Neural cell (in vitro differentiated cells): ENCODE measurements around the gene TBL1X.

Source experiments
- EP300 ChIP-seq: fragments of 450-650 bp; conservative IDR thresholded peaks from 2 replicates; pipeline ENCODE4 v1.6.1; 2014; ENCODE audit warnings: antibody characterized with exemption, mild to moderate bottlenecking, moderate library complexity; ENCODE audit not compliant: poor library complexity, severe bottlenecking
- EZH2 ChIP-seq: fragments of 200-600, 300-800 bp; shearing (Covaris generic), sonication (generic); IDR thresholded peaks from 2 replicates; pipeline ENCODE4 v1.6.1; 2014; ENCODE audit warnings: antibody characterized with exemption, low read length, borderline replicate concordance, mild to moderate bottlenecking; ENCODE audit not compliant: insufficient read depth, poor library complexity, severe bottlenecking
- TF ChIP-seq, protein P1 (sequence below): fragments of 450-650 bp; IDR thresholded peaks from 2 replicates; pipeline ENCODE4 v1.5.1; 2014; ENCODE audit warnings: antibody characterized with exemption, mild to moderate bottlenecking, moderate library complexity; ENCODE audit not compliant: poor library complexity, severe bottlenecking

DNA sequence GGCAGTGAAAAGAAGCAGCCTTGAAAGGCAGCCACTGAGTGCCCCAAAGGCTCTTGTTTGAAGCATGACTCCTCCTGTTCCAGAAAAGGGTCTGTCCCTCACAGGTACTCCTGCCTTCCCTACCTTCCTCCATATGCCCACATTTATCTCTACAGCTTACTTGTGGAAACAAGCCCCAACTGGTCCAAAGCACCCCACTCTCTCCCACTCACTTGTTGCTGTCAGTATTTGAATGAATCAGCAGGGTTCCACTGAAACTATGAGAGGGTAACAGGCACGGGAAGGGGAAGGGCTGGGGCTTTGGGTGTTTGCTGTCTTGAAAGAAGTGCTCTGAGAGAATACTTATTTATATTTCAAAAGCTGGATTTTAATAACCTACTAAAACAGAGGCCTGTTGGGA is 265.9 kb downstream of the TBL1X start:
- TF ChIP-seq EZH2 = no peak
- TF ChIP-seq, protein P1, sequence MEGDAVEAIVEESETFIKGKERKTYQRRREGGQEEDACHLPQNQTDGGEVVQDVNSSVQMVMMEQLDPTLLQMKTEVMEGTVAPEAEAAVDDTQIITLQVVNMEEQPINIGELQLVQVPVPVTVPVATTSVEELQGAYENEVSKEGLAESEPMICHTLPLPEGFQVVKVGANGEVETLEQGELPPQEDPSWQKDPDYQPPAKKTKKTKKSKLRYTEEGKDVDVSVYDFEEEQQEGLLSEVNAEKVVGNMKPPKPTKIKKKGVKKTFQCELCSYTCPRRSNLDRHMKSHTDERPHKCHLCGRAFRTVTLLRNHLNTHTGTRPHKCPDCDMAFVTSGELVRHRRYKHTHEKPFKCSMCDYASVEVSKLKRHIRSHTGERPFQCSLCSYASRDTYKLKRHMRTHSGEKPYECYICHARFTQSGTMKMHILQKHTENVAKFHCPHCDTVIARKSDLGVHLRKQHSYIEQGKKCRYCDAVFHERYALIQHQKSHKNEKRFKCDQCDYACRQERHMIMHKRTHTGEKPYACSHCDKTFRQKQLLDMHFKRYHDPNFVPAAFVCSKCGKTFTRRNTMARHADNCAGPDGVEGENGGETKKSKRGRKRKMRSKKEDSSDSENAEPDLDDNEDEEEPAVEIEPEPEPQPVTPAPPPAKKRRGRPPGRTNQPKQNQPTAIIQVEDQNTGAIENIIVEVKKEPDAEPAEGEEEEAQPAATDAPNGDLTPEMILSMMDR = no peak
- TF ChIP-seq EP300 = no peak
